NCI-H1417 treated with DMSO at 0.1 percent for 48 hours (cell line): Measurements from ENCODE around the gene UGP2.
"Not testable (repeated sequence)": the region's sequence is repeated elsewhere in the genome, so short reads cannot be mapped to it uniquely, and the experiment has no call there.

Source experiments
- DNase-seq: peaks from one replicate; lab custom pipeline; 2025; lab: John Stamatoyannopoulos, UW

UGP2 gene

DNA sequence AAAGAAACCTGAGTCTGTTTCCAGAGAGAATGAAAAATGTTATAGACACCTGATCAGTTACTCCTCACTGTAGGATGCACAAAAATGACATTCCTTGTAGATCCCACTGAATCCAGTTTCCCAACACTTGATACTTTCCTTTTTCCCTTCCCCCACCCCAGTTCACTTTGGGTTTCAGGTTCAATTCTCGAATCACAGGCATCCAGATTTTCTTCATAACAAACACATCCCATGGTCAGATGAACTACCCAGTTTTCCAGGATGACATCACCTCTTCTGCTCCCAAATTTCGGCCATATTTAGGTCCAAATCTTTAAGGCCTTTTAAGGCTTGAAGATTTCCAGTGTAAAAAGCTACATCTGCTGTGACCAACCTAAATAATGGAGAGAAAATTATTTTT lies 51.5 kb downstream of the UGP2 start:
- DNase-seq = no peak

DNA sequence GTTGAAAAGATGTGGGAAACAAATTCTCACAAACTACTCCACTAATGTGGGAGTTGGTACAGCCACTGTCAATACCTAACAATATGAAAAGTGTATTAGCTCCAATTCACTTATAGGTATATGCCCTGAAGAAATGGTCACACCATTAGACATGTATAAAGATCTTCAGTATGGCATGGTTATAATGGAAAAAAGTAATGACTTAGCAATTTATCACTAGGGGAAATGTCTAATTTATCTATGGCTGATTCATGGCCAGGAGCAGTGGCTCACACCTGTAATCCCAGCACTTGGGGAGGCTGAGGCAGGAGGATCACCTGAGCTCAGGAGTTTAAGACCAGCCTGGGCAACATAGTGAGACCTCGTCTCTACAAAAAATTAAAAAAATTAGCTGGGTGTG lies 52.5 kb downstream of the UGP2 start:
- DNase-seq = no peak

- no peak for DNase-seq
Measured at GRCh38 chr2:63898839-63899238, 57.1 kb downstream of the UGP2 start.

DNA sequence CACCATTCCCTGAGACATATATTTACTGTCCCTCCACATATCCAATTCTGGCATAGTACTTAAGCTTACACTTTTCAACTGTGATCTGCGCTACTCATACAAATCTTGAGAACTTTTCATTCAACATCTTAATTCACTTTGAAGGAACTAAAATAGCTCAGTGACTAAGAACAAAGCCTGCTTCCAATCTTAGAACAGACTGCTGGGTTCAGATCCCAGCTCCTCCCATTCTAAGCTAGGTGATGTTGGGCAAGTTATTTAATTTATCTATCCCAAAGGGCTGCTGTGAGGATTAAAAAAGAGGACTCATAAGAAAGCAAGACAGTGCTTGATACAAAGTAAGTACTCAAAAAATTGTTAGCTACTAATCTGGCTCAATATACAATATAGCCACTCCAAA lies 57.9 kb downstream of the UGP2 start:
- DNase-seq = no peak

DNA sequence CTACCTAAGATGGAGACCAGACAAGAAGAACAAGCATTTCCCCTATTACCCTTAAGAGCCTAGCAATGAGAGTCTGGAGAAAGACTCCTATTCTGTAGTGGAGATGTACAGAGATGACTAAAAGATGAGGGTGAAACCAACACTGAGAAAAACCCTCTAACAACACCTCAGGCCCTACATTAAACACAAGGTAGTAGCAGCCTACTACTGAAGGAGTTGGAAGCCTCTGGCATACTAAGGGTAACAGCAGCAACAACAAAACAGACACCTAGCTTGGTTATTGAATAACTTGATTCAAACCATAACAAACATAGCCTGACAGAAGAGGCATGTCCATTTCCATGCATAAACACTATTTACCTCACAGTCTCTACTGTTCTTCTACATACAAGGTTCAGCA lies 60.5 kb downstream of the UGP2 start:
- DNase-seq = no peak

- DNase-seq = no peak
Measured at GRCh38 chr2:63903003-63903402, 61.3 kb downstream of the UGP2 start.

DNA sequence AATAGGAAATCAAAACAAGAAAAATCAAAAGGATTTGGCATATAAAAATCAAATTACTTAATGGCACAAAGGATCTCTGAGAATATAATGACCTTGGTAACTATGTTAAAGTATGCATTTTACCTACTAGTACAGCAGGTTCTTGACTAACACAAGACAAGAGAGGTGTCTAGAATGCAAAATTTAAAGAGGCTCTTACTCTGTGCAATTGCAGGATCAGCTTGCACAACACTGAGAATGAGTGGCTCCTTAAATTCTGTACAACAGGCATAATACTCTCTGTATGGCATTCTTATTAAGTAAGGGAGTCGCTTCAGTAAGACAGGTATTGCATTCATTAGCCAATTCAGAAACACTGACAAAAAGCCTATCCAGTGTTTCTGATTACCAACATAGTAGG lies 72.6 kb downstream of the UGP2 start:
- no peak for DNase-seq

DNA sequence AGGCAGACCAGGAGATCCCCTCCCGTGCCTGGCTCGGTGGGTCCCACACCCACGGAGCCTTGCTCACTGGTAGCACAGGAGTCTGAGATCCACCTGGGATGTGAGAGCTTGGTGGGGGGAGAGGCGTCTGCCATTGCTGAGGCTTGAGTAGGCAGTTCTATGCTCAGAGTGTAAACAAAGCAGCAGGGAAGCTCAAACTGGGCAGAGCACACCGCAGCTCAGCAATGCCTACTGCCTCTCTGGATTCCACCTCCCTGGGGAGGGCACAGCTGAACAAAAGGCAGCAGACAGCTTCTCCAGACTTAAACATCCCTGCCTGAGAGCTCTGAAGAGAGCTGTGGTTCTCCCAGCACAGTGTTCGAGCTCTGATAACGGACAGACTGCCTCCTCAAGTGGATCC lies 85.1 kb downstream of the UGP2 start:
- peak; percentile 44 for DNase-seq

DNA sequence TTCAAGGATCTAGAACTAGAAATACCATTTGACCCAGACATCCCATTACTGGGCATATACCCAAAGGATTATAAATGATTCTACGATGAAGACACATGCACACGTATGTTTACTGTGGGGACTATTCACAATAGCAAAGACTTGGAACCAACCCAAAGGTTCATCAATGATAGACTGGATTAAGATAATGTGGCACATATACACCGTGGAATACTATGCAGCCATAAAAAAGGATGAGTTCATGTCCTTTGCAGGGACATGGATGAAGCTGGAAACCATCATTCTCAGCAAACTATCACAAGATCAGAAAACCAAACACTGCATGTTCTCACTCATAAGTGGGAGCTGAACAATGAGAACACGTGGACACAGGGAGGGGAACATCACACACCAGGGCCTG lies 90.4 kb downstream of the UGP2 start:
- not testable (repeated sequence) for DNase-seq
